ENCODE measurements around the gene STEEP1. TPM values are rescaled to one million over a fixed set of nuclear protein-coding genes. Genes with fewer than 3 reads are reported as not detected.
"Not testable (repeated sequence)": the region's sequence is repeated elsewhere in the genome, so short reads cannot be mapped to it uniquely, and the experiment has no call there.

Gene STEEP1
- total RNA-seq, 2 donors from 2014 or later, result 18.7 to 19.8 TPM

DNA sequence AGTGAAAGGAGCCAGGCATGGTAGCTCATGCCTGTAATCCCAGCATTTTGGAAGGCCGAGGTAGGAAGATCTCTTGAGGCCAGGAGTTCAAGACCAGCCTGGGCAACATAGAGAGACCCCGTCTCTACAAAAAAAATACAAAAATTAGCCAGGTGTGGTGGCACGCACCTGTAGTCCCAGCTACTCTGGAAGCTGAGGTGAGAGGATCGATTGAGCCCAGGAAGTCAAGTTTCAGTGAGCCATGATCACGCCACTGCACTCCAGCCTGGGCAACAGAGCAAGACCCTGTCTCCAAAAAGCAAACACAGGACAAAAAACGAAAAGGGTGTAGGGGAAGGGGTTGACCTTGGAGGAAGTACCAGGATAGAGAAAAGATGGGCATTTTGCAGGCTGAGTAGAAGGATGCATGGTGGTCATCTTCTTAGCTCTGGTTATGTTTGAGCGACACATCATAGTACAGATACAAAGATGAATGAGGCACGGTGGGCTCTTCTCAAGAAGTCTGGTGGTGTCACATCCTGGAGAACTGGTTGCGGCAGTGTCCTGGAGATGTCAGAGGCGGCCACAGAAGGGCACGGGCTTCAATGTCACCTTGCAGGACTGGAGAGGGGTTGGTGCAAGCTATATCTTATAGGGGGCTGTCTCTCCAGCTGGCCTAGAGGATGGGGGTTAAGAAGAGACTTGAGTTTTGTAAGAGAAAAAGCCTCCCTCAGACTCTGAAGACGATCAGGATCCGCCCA is 65.0 kb downstream of the STEEP1 start:
- no peak overlapping the region for H3K27ac Mint-ChIP-seq

DNA sequence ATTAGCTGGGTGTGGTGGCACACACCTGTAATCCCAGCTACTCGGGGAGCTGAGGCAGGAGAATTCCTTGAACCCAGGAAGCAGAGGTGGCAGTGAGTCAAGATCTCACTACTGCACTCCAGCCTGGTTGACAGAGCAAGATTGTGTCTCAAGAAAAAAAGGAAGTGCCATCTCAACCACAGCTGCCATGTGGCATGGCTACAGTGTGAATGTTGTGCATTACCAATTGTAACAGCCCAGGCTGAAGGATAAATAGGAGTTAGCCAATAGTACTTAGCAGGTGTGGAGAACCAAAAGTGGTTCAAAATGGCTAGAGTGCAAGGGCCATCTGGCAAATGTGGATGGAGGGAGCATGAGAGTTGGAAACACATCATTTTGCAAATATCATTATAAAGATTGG is 68.0 kb downstream of the STEEP1 start:
- no peaks in the 10 kb centered on the region for H3K4me1 Mint-ChIP-seq
- Histone ChIP-seq H3K27me3 (ENCODE audit: control insufficient read depth, insufficient read depth, low read length, poor library complexity, severe bottlenecking) (no peaks in the 10 kb centered on the region), H3K9ac (ENCODE audit: extremely low read depth, low read length, poor library complexity, severe bottlenecking) (no peak overlapping the region), H3K9me3 (ENCODE audit: control insufficient read depth, low read length) (no peaks in the 10 kb centered on the region), H3K4me3 (ENCODE audit: low read length) (no peak overlapping the region), H3K27ac (ENCODE audit: low read depth, low read length) (no peak overlapping the region), H3K36me3 (ENCODE audit: control insufficient read depth, insufficient read depth, low read length) (no peaks in the 10 kb centered on the region), H3K4me1 (ENCODE audit: control insufficient read depth, insufficient read depth, low read length) (no peaks in the 10 kb centered on the region)
- H3K36me3 Mint-ChIP-seq (ENCODE audit: low read depth), result no peaks in the 10 kb centered on the region
- WGBS, 2 experiments (ENCODE audit: insufficient coverage in 1 of 2, insufficient read length in 1 of 2), result 100% methylated on average over 1 of the region's 1 CpG
- H3K4me3 Mint-ChIP-seq, result no peak overlapping the region
- H3K27me3 Mint-ChIP-seq (ENCODE audit: insufficient read depth), result no peaks in the 10 kb centered on the region
- DNase-seq, result no peak
- peaks cover 51% of the 10 kb centered on the region for H3K9me3 Mint-ChIP-seq
- no peak overlapping the region for H3K27ac Mint-ChIP-seq
- TF ChIP-seq, protein P1, sequence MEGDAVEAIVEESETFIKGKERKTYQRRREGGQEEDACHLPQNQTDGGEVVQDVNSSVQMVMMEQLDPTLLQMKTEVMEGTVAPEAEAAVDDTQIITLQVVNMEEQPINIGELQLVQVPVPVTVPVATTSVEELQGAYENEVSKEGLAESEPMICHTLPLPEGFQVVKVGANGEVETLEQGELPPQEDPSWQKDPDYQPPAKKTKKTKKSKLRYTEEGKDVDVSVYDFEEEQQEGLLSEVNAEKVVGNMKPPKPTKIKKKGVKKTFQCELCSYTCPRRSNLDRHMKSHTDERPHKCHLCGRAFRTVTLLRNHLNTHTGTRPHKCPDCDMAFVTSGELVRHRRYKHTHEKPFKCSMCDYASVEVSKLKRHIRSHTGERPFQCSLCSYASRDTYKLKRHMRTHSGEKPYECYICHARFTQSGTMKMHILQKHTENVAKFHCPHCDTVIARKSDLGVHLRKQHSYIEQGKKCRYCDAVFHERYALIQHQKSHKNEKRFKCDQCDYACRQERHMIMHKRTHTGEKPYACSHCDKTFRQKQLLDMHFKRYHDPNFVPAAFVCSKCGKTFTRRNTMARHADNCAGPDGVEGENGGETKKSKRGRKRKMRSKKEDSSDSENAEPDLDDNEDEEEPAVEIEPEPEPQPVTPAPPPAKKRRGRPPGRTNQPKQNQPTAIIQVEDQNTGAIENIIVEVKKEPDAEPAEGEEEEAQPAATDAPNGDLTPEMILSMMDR (conservative IDR thresholded peaks at IDR 0.05), result no peak

More for the DNA sequence above, 65.0 kb downstream of the STEEP1 start:
- TF ChIP-seq, protein P1 (conservative IDR thresholded peaks at IDR 0.05), result no peak
- no peak overlapping the region for H3K4me3 Mint-ChIP-seq
- no peak for DNase-seq
- peaks cover 60% of the 10 kb centered on the region for H3K9me3 Mint-ChIP-seq
- no peaks in the 10 kb centered on the region for H3K36me3 ChIP-seq (ENCODE audit: control insufficient read depth, insufficient read depth, low read length)
- H3K27ac ChIP-seq (ENCODE audit: low read depth, low read length), result no peak overlapping the region
- H3K27me3 Mint-ChIP-seq (ENCODE audit: insufficient read depth), result no peaks in the 10 kb centered on the region
- no peaks in the 10 kb centered on the region for H3K4me1 Mint-ChIP-seq
- no peak overlapping the region for H3K9ac ChIP-seq (ENCODE audit: extremely low read depth, low read length, poor library complexity, severe bottlenecking)
- H3K36me3 Mint-ChIP-seq (ENCODE audit: low read depth), result no peaks in the 10 kb centered on the region
- no peaks in the 10 kb centered on the region for H3K27me3 ChIP-seq (ENCODE audit: control insufficient read depth, insufficient read depth, low read length, poor library complexity, severe bottlenecking)
- no peaks in the 10 kb centered on the region for H3K9me3 ChIP-seq (ENCODE audit: control insufficient read depth, low read length)
- H3K4me3 ChIP-seq (ENCODE audit: low read length), result no peak overlapping the region
- WGBS, 2 experiments (ENCODE audit: insufficient coverage in 1 of 2, insufficient read length in 1 of 2), result 94 to 98% methylated on average over 5 to 11 of the region's 13 CpGs
- no peaks in the 10 kb centered on the region for H3K4me1 ChIP-seq (ENCODE audit: control insufficient read depth, insufficient read depth, low read length)

DNA sequence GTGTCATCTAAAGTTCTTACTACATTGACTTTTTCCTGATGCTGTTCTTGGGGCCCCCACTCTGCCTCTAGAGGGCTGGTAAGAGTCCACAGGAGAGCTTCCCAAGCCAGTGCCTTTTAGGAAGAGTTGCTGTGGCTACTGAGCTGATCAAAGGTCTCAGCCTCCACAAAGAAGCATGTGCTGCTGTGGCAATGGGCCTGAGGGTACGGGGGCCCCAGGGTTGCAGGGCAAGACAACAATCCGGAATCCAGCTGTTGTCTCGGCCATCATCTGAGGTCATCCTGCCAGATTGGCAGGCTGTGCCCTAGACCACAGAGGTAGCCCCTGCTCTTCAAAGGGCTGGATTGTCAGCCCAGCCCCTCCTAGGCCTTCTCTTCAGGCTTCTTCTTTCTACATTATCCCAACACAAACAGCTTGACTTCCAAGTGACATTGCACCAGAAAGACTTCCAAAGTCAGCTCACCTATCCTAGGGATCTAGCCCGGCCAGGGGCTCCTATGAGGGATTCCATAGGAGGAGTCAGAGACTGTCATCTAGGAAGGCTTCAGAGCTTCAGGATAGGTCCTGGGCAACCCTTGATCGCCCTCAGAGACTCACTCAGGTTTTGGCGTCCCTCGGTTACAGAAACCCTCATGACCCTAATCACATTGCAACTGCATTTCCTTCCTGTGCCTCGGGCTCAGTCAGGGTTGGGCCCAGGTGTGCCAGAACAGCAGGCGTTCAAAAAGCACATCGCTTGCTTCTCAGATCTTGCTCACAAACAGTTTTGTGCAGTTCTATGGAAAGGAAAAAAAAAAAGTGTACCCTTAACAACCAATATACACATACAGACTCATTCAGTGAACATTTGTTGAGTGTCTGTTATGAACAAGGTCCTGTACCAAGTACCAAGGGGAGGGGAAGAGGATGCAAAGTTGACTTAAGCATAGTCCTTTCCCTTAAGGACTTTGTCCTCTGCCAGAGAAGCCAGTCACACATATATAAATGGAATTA is 69.2 kb downstream of the STEEP1 start:
- Mint-ChIP-seq H3K27me3 (ENCODE audit: insufficient read depth) (no peaks in the 10 kb centered on the region), H3K4me1 (no peaks in the 10 kb centered on the region), H3K27ac (no peak overlapping the region), H3K9me3 (peaks cover 51% of the 10 kb centered on the region), H3K36me3 (ENCODE audit: low read depth) (no peaks in the 10 kb centered on the region), H3K4me3 (no peak overlapping the region)
- Histone ChIP-seq H3K4me1 (ENCODE audit: control insufficient read depth, insufficient read depth, low read length) (no peaks in the 10 kb centered on the region), H3K9ac (ENCODE audit: extremely low read depth, low read length, poor library complexity, severe bottlenecking) (no peak overlapping the region), H3K36me3 (ENCODE audit: control insufficient read depth, insufficient read depth, low read length) (no peaks in the 10 kb centered on the region), H3K27me3 (ENCODE audit: control insufficient read depth, insufficient read depth, low read length, poor library complexity, severe bottlenecking) (no peaks in the 10 kb centered on the region), H3K27ac (ENCODE audit: low read depth, low read length) (no peak overlapping the region), H3K4me3 (ENCODE audit: low read length) (no peak overlapping the region), H3K9me3 (ENCODE audit: control insufficient read depth, low read length) (no peaks in the 10 kb centered on the region)
- 42 to 79% methylated on average over 2 to 8 of the region's 10 CpGs for WGBS, 2 experiments (ENCODE audit: insufficient coverage in 1 of 2, insufficient read length in 1 of 2)
- no peak for DNase-seq
- TF ChIP-seq, protein P1 (conservative IDR thresholded peaks at IDR 0.05), result peak; percentile 48

DNA sequence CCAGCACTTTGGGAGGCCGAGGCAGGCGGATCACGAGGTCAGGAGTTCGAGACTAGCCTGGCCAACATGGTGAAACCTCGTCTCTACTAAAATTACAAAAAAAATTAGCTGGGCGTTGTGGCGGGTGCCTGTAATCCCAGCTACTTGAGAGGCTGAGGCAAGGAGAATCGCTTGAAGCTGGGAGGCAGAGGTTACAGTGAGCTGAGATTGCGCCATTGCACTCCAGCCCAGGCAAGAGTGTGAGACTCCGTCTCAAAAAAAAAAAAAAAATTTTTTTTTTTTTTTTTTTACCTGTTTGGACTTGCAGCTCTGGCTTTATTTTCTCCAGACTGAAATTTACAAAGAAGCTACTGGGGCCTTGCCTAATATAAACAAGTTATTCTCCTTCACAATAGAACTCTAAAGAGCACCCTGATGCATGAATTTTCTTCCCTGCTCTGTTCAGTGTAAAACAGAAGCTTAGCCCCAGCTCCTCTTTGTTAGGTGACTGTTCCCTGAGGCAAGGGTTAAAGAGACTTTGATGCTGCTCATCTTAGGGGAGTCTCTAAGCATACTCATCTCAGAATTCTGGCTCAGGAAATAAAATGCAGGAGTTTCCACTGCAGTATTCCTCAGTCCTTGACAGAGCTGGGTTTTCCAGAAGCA is 71.2 kb downstream of the STEEP1 start:
- H3K27me3 ChIP-seq (ENCODE audit: control insufficient read depth, insufficient read depth, low read length, poor library complexity, severe bottlenecking); H3K9me3 ChIP-seq (ENCODE audit: control insufficient read depth, low read length); H3K36me3 Mint-ChIP-seq (ENCODE audit: low read depth); H3K36me3 ChIP-seq (ENCODE audit: control insufficient read depth, insufficient read depth, low read length); H3K9ac ChIP-seq (ENCODE audit: extremely low read depth, low read length, poor library complexity, severe bottlenecking); H3K27ac Mint-ChIP-seq; H3K4me3 ChIP-seq (ENCODE audit: low read length); H3K4me3 Mint-ChIP-seq; H3K27me3 Mint-ChIP-seq (ENCODE audit: insufficient read depth); H3K4me1 Mint-ChIP-seq; DNase-seq; H3K4me1 ChIP-seq (ENCODE audit: control insufficient read depth, insufficient read depth, low read length); H3K27ac ChIP-seq (ENCODE audit: low read depth, low read length): not testable (repeated sequence)
- H3K9me3 Mint-ChIP-seq, result peaks cover 53% of the 10 kb centered on the region
- WGBS, 2 experiments (ENCODE audit: insufficient coverage in 1 of 2, insufficient read length in 1 of 2), result 96 to 97% methylated on average over 5 to 7 of the region's 10 CpGs

Data from endodermal cell (in vitro differentiated cells).